22Rv1 (cell line): Measurements from ENCODE around the gene ITK.

Experiments used
- H3K27ac ChIP-seq: fragments of 450-650 bp; 2 replicates; pipeline ENCODE4 v1.5.1; 2017
- CTCF ChIP-seq: fragments of 450-650 bp; IDR thresholded peaks from 2 replicates; pipeline ENCODE4 v1.5.1; 2017; ENCODE audit warnings: mild to moderate bottlenecking
- ZFX ChIP-seq: fragments of 450-650 bp; IDR thresholded peaks from 2 replicates; pipeline ENCODE4 v1.6.1; 2017; ENCODE audit warnings: antibody characterized with exemption, borderline replicate concordance

ITK gene

GRCh38 chr5:157245476-157245875 is 64.8 kb downstream of the ITK start:
- no peak overlapping the region for H3K27ac ChIP-seq
- TF ChIP-seq CTCF, result no peak
- TF ChIP-seq ZFX, result no peak

DNA sequence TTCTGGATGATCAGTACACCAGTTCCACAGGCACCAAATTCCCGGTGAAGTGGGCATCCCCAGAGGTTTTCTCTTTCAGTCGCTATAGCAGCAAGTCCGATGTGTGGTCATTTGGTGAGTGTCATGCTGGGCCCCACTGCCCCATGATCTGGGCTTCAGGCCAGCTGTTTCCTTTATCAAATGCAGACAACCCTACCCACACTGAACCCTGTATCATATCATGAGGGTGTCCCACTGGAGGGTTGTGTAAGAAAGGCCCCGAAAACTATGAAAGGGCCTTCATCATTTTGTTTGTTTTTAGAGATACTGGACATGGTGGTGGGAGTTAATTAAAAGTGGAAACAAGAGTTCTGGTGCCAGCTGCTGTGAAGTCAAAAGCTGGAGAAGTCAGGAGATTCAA is 65.2 kb downstream of the ITK start:
- no peak overlapping the region for H3K27ac ChIP-seq
- TF ChIP-seq CTCF (no peak), ZFX (no peak)

DNA sequence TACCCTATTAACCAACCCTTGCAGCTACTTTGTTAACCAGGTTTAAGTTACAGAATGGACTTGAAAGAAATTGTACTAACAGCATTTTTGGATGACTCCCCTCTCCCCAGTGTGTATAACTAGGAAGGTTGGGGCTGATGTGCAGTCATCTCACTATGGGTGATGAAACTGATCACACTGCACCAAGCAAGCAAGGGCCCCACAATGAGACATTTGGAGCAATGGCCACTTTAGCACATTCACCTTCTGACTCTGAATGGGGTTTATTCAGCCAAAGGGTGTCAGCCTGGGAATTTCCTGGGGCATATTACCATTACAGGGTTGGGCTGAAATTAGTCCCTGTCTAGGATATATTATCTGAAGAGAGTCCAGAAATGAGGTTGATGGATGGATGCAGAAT is 66.6 kb downstream of the ITK start:
- TF ChIP-seq ZFX (no peak), CTCF (no peak)
- H3K27ac ChIP-seq, result no peak overlapping the region

GRCh38 chr5:157248821-157249470 is 68.3 kb downstream of the ITK start:
- H3K27ac ChIP-seq, result no peak overlapping the region
- TF ChIP-seq CTCF (no peak), ZFX (no peak)

DNA sequence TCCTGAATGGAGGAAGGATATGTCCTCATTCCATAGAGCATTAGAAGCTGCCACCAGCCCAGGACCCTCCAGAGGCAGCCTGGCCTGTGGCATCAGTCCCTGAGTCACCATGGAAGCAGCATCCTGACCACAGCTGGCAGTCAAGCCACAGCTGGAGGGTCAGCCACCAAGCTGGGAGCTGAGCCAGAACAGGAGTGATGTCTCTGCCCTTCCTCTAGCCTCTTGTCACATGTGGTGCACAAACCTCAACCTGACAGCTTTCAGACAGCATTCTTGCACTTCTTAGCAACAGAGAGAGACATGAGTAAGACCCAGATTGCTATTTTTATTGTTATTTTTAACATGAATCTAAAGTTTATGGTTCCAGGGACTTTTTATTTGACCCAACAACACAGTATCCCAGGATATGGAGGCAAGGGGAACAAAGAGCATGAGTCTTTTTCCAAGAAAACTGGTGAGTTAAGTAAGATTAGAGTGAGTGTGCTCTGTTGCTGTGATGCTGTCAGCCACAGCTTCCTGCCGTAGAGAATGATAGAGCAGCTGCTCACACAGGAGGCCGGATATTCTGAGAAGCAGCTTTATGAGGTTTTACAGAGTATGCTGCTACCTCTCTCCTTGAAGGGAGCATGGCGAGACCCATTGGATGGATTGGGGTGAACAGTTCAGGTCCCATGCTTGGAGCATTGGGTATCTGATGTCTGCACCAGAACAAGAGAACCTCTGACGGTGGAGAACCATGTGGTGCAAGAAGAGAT is 72.2 kb downstream of the ITK start:
- TF ChIP-seq ZFX (no peak), CTCF (no peak)
- H3K27ac ChIP-seq, result no peak overlapping the region

GRCh38 chr5:157253547-157253946 is 72.9 kb downstream of the ITK start:
- no peak overlapping the region for H3K27ac ChIP-seq
- TF ChIP-seq ZFX (no peak), CTCF (peak; percentile 84)

- no peak overlapping the region for H3K27ac ChIP-seq
- no peak for TF ChIP-seq ZFX
- no peak for TF ChIP-seq CTCF
Observed at GRCh38 chr5:157258450-157258849, 77.8 kb downstream of the ITK start.
